OCI-LY7 (cell line): ENCODE results near the gene E4F1. TPM values are rescaled to one million over a fixed set of nuclear protein-coding genes. Genes with fewer than 3 reads are reported as not detected.

Source experiments
- BruUV-seq: library from RNA; stranded (reverse); fragments of 400-500 nt; replicated peaks from 2 replicates; lab custom pipeline; 2021; lab: Mats Ljungman, UMichigan
- CTCF ChIA-PET: fragments of 300-600 bp; sonication (Branson Sonifier 250); formaldehyde crosslinking; loops from one replicate; lab custom pipeline; 2022; ENCODE audit warnings: antibody characterized with exemption; ENCODE audit not compliant: unreplicated experiment; lab: Charles Lee
- POLR2A ChIA-PET: fragments of 300-600 bp; sonication (Branson Sonifier 250); formaldehyde crosslinking; loops from one replicate; lab custom pipeline; 2022; ENCODE audit warnings: antibody characterized with exemption; lab: Charles Lee
- DNase-seq: peaks from one replicate; pipeline ENCODE4 v3.0.0-alpha.2; 2015; ENCODE audit warnings: low spot score
- H2AFZ ChIP-seq: fragments of 200-600 bp; sonication (generic), shearing (Covaris generic); 2 replicates; pipeline ENCODE4 v1.6.1; 2014; ENCODE audit warnings: mild to moderate bottlenecking, antibody characterized with exemption, low read length, moderate library complexity
- H3K27ac ChIP-seq: fragments of 200-600 bp; sonication (generic); 2 replicates; pipeline ENCODE4 v1.5.1; 2014; ENCODE audit warnings: mixed run types, low read depth, mild to moderate bottlenecking, moderate library complexity, low read length, inconsistent platforms; ENCODE audit not compliant: poor library complexity, severe bottlenecking
- H3K36me3 ChIP-seq: fragments of 200-600 bp; sonication (generic); 2 replicates; pipeline ENCODE4 v1.6.1; 2014; ENCODE audit warnings: mild to moderate bottlenecking, antibody characterized with exemption, low read length, moderate library complexity, mixed read lengths; ENCODE audit not compliant: insufficient read depth
- H3K4me1 ChIP-seq: fragments of 200-600 bp; sonication (generic); 2 replicates; pipeline ENCODE4 v1.5.1; 2014; ENCODE audit warnings: mild to moderate bottlenecking, low read length; ENCODE audit not compliant: insufficient read depth, poor library complexity, severe bottlenecking
- H3K4me2 ChIP-seq: fragments of 200-600 bp; sonication (generic); 2 replicates; pipeline ENCODE4 v1.6.1; 2014; ENCODE audit warnings: mild to moderate bottlenecking, low read length
- H3K4me3 ChIP-seq: fragments of 200-600 bp; sonication (generic); 2 replicates; pipeline ENCODE4 v1.5.1; 2014; ENCODE audit warnings: mild to moderate bottlenecking, low read depth, low read length; ENCODE audit not compliant: poor library complexity, severe bottlenecking
- H3K79me2 ChIP-seq: fragments of 200-600 bp; sonication (generic); 2 replicates; pipeline ENCODE4 v1.6.1; 2016; ENCODE audit warnings: low read depth, mild to moderate bottlenecking, low read length, moderate library complexity, mixed read lengths; ENCODE audit not compliant: insufficient read depth
- H3K9me2 ChIP-seq: fragments of 200-600 bp; sonication (generic); 2 replicates; pipeline ENCODE4 v1.6.1; 2016; ENCODE audit warnings: mild to moderate bottlenecking, low read length, mixed read lengths; ENCODE audit not compliant: insufficient read depth
- H3K9me3 ChIP-seq: fragments of 200-600 bp; sonication (generic); 2 replicates; pipeline ENCODE4 v1.6.1; 2014; ENCODE audit warnings: mild to moderate bottlenecking, mixed run types, low read length, mixed read lengths
- H4K20me1 ChIP-seq: fragments of 200-600 bp; sonication (generic); 2 replicates; pipeline ENCODE4 v1.6.1; 2014; ENCODE audit warnings: mild to moderate bottlenecking, antibody characterized with exemption, low read length, moderate library complexity, mixed read lengths; ENCODE audit not compliant: insufficient read depth
- CTCF ChIP-seq: fragments of 200-600 bp; sonication (generic); conservative IDR thresholded peaks from 2 replicates; pipeline ENCODE4 v1.5.1; 2014; ENCODE audit warnings: mild to moderate bottlenecking, antibody characterized with exemption, low read length, moderate library complexity, mixed read lengths
- EZH2phosphoT487 ChIP-seq: fragments of 200-600 bp; sonication (generic); IDR thresholded peaks from 2 replicates; pipeline ENCODE4 v1.6.1; 2018; ENCODE audit warnings: low read depth, borderline replicate concordance, mild to moderate bottlenecking, mixed run types, antibody characterized with exemption, low read length, moderate library complexity, mixed read lengths
- intact Hi-C: fragments of 100-400 bp; cut with micrococcal nuclease; formaldehyde crosslinking; loops from one replicate; pipeline ENCODE4 v1.10.0; 2022; ENCODE audit not compliant: unreplicated experiment
- total RNA-seq, 2 experiments: library from RNA; depleted of rRNA in 1 of 2; stranded (reverse); fragments of >200 nt in 1 of 2; shearing (Covaris generic) in 1 of 2; gene quantifications; 2 replicates each; pipeline ENCODE4 v1.2.3, GENCODE V29; 2014 to 2022

E4F1 gene
- total RNA-seq, 2 experiments from 2014 or later, result 42.3 to 59.6 TPM

GRCh38 chr16:2276368-2277195 is 53.2 kb downstream of the E4F1 start:
- intact Hi-C loops, result no loop called here
- Histone ChIP-seq H3K79me2 (no peaks in the 10 kb centered on the region), H3K9me3 (no peaks in the 10 kb centered on the region), H3K4me1 (no peaks in the 10 kb centered on the region), H3K4me3 (no peak overlapping the region), H3K27ac (no peak overlapping the region), H3K4me2 (no peak overlapping the region), H2AFZ (no peak overlapping the region), H3K9me2 (no peaks in the 10 kb centered on the region), H3K36me3 (no peaks in the 10 kb centered on the region), H4K20me1 (no peaks in the 10 kb centered on the region; the same call in 1 of the 2 replicates)
- ChIA-PET POLR2A (no interaction called here), CTCF (no interaction called here)
- no TSS peak for BruUV-seq
- DNase-seq, result no peak
- TF ChIP-seq EZH2phosphoT487, result no peak
- TF ChIP-seq CTCF, result no peak

GRCh38 chr16:2277466-2278271 is 54.3 kb downstream of the E4F1 start:
- CTCF ChIA-PET, result no interaction called here
- no peaks in the 10 kb centered on the region for H3K9me2 ChIP-seq
- no peak overlapping the region for H3K4me3 ChIP-seq
- H3K4me2 ChIP-seq, result no peak overlapping the region
- BruUV-seq, result no TSS peak
- intact Hi-C loops, result no loop called here
- TF ChIP-seq EZH2phosphoT487 (no peak), CTCF (no peak)
- H3K27ac ChIP-seq, result no peak overlapping the region
- H3K9me3 ChIP-seq, result no peaks in the 10 kb centered on the region
- no peaks in the 10 kb centered on the region for H3K36me3 ChIP-seq
- H3K4me1 ChIP-seq, result no peaks in the 10 kb centered on the region
- no peak overlapping the region for H2AFZ ChIP-seq
- POLR2A ChIA-PET, result no interaction called here
- no peak for DNase-seq
- H4K20me1 ChIP-seq, result no peaks in the 10 kb centered on the region; the same call in 1 of the 2 replicates
- no peaks in the 10 kb centered on the region for H3K79me2 ChIP-seq
